ENCODE data around the gene GAR1.
"Not testable (repeated sequence)": the region's sequence is repeated elsewhere in the genome, so short reads cannot be mapped to it uniquely, and the experiment has no call there.

DNA sequence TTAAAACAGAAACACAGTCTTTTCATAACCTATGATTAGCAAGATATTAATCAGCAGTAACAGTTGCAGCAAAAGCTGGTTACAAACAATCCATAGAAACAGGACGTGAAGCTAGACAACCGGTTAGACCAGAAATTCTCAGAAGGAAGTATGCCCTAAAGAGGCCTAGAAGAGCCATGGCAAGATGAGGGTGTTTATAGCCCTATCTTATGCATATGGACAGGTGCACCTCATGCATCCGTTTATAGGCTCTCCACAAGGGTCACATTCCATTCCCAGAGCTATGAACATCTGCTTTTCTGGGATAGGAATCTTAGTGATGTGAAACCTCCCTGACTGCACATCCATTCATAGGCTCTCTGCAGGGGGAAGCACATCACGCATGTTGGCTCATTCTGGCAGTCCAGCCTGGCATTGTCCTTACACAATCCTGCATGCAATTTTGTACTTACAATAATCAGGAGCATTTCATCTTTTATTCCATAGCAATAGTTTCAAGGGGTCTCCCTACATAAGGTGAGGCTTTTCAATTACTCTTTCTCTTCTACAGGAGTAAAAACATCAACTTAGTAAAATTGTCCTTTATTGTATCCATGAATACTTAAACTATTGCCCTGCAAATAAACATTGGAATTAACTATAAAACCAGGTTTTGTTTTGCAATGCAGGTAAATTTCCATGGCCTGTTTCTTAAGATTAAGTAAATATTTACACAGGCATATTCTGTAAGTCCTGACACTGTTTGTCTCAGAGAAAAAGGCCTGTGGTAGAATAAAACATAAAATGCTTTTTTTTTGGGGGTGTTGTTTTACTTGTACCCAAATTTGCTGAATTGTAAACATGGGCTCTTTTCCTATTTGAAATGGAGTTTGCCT is 44.1 kb downstream of the GAR1 start:
- TF ChIP-seq EZH2 (IDR thresholded peaks at IDR 0.05; ENCODE audit: insufficient read depth, poor library complexity, severe bottlenecking); EZH2phosphoT487 (IDR thresholded peaks at IDR 0.05; ENCODE audit: insufficient read depth, low read depth): not testable (repeated sequence)

All from GM23248 (cell line).